ENCODE results near the gene SNX30.

SNX30 gene

DNA sequence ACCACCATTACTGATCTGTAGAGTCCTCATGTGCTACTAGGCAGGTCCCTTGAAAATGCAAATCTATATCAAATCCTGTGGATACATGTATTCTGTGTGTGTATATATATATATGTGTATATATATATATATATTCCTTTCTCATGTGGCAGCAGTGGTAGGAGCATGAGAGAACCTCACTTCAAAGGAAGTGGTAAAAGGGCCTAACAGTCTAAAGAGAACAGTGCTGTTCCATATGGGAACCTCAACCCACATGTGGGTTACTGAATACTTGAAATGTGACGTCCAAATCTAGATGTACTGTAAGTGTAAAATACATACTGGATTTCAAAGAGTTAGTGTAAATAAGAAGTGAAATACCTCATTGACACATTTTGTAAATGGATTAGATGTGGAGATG, 134.8 kb downstream of the SNX30 start:
- no peak for DNase-seq (ENCODE audit: low read depth)

DNA sequence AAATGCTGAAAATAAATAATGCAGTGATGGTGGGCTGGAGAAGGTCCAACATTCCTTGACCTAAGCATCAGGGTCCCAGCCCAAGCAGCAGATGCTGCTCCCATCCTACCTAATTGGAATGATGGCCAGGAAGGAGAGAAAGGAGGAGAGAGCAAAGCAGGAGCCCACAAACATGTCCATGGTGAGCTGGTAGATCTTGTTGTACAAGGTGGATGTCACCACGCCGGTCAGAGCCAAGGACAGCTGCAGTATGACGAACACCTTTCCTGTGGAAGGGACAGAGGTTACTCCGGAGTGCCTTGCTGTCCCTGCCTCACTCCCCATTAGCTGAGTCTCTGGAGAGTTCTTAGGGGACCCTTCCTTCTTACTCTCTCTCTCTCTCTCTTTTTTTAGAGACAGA, 135.8 kb downstream of the SNX30 start:
- no peak for DNase-seq (ENCODE audit: low read depth)

DNA sequence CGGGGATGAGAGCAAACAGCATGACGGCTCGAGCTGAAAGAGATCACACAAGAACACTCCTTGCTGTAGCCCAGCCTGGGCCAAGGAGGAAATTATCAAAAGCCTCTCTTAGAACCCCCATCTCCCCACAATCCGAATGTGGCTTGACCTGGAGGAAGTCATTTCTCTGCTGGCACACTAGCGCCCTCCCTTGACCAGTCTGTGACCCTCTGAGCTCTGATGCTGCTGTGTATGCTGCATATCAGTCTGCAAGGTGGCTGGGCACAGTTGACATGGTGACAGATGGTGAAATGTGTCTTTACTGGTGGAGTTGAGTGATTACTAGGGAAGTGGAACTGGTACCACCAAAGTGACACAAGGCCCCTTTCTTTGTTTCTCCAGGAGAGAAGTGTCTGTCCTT, 136.8 kb downstream of the SNX30 start:
- no peak for DNase-seq (ENCODE audit: low read depth)

DNA sequence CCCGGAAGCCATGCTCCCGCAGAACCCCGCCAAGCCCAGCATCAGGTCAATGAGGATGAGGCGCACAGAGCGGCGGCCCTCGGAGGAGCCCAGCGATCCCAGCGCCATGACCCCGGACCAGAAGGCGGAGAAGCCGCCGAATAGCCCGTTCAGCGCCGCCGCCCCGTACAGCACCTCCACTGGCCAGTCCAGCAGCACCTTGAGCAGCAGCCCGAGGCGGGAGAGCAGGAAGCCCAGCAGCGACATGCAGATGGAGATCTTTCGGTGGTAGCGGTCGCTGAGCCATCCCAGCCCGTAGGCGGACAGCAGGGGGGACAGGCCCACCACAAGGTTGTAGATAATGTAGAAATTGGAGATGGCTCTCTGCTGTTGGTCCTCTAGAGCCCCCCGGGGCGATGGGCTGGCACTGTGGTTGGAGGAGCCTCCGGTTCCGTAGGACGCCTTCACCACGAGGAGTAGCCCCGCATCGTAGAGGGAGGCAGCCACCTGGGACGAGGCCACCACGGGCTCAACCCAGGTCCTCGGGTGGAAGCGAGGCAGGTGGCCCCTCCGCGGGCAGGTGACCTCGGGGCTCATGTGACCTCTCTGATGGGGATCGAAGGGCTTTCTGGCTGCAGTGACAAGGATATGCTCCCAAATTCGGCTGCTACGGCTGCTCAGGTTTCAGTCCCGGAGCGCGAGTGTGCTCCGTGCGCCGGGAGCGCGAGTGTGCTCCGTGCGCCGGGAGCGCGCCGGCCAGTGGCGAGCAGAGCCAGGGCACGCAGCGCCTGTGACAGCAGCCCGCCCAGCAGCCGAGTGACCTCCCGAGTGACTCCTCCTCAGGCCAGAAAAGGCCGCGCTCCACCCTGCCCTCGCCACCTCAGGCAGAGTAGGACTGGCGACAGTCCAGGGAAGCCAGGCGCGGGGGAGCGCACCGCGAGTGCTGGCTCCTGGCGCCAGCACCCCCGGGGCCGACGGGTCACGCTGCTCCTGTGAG, 139.8 kb downstream of the SNX30 start, which contains the start of gene SLC46A2:
TSS of gene SLC46A2 (minus strand) at position 771 of the 976 bp plus-strand sequence. CDS start at position 576, 195 bp downstream.
- DNase-seq (ENCODE audit: low read depth), result no peak

DNA sequence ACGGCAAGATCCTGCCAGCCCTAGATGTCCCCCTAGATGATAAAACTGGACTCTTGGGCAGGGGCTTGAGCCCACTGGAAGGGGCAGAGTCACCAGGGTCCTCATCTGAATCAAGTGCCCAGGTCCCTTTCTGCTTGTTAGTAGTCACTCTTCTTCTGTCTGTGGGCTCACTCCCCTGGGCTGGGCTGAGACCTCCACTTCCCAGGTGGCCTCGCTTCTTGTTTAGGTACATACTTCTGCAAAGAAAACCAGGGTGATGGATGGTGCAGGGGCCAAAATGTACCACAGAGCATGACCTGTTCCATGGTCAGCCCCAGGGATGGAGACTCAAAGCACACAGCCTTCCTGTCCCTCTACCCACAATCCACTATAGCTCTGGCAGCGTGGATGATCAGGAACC, 141.0 kb downstream of the SNX30 start:
- DNase-seq (ENCODE audit: low read depth), result no peak

DNA sequence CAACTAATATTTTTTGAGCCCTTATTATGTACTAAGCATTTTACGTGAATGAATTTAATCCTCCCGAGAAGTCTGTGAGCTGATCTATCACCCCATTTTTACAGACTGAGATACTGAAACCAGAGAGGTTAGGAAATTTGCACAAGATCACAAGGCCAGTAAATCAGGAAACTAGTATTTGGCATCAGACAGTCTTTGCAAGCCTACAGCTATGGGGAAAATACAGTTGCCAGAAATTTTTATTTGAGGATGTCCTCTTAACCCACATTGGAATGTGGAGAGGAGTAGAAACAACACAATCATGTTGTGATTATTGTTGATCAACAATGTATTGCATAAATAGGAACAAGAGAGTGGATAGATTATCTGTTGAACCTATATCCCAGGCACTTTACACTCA, 142.4 kb downstream of the SNX30 start:
- DNase-seq (ENCODE audit: low read depth), result no peak

DNA sequence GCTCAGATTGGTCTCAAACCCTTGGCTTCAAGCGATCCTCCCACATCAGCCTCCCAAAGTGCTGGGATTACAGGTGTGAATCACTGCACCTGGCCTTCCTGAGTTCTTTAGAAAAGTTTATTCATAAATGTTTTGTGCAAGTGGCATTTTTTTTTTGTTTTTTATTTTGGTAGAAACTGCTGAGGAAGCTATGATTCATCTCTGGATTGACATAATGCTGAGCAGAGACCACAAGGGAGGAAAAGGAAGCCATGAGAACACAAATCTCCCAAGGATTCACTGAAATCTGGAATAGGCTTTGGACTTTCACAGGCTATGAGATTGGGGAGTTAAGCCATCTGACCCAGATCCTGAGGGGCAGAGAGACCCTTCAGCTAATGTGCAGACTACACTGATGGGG, 143.5 kb downstream of the SNX30 start:
- no peak for DNase-seq (ENCODE audit: low read depth)

DNA sequence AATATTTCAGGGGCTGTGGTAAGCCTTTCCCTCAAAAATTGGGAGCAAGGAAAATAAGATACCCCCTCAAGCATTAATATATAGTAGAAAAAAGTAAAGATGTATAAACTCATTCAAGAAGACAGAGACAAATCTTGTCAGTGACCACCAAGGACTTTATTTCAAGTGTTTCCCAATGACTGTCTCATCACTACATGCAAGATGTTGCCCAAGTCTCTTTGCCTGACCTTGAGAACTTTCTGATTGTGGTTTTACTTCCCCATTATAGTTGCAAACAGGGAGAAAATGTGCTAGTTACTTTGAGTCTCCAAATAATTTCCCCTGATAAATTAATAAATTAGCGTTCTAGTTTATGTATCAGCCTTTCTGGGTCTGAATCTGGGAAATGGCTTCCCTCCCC, 144.1 kb downstream of the SNX30 start:
- DNase-seq (ENCODE audit: low read depth), result no peak

DNA sequence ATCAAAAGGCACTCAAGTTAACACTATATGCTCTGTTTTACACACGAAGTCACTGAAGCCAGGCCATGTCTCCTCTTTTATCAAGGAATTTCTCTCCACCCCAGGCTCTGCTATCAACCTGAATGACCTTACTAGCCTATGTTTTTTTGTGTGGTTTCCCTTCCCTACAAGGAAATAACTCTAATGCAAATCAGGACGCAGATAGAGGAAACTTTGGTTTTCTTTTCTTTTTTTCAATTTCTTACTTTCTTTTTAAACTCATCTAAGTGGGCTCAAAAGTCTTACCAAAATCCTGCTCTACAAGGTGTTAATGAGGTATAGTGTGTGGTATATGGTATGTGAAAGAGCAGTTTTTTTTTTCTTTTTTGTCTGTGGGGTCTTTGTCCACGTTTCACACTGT, 145.6 kb downstream of the SNX30 start:
- no peak for DNase-seq (ENCODE audit: low read depth)

DNA sequence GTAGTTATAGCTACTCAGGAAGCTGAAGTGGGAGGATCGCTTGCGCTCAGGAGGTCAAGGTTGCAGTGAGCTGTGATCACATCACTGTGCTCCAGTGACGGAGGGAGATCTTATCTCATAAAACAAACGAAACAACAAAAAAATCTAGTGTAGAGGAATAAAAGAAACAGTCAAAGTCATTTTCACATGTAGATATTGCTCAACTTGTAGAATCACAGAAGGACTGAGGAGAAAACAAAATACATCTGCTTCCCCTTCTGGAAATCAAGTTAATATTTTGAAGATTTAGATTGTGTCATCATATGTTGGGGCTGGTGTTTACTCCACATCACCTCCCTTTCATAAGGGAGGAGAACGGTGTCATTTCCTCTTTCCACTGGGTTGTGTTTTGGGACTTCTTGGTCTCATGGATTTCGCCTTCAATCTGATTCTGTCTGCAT, 148.3 kb downstream of the SNX30 start:
- DNase-seq (ENCODE audit: low read depth), result no peak

DNA sequence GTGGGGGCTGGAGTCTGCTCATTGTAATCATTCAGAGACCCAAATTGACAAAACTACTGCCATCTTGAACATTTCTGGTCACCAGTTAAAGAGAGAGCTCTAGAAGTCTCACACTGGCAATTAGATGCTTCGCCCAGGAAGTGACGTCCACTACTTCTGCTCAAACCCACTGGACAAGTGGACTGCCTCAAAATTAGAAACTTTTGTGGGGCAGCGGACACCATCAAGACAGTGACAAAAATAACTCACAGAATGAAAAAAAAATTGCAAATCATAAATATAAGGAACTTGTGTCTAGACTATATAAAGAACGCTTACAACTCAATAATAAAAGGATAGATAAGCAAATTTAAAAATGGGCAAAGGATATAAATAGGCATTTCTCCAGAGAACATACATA, 149.9 kb downstream of the SNX30 start:
- DNase-seq (ENCODE audit: low read depth), result no peak

DNA sequence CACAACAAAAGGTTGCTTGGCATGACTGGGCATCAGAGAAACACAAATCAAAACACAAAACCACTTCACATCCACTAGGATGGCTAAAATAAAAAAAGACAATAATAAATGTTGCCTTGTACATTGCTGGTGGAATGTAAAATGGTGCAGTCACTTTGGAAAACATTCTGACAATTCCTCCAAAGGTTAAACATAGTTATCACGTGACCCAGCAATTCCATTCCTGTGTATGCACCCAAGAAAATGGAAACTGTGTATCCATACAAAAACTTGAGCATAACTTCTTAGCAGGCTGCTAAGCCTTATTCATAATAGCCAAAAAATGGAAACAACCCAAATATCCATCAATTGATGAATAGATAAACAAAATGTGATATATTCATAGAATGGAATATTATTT, 150.3 kb downstream of the SNX30 start:
- no peak for DNase-seq (ENCODE audit: low read depth)

DNA sequence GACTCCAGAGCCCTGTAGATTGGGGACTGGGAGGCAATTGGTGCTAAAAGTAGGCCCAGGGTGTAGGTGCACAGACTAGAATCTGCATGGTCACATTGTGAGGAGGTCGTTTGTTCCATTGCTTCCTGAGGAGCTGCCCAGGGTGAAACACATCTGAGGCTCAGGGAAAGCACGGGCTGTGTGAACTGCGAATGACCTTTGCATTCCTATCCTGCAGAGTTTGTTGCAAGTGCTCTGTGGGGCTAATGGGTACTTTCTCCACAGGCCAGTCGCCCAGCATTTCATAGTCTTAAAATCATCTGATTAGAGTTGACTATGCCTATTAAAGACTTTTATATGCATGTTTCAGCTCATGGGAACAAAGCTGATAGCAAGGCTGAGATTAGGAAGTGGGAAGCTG, 154.5 kb downstream of the SNX30 start:
- no peak for DNase-seq (ENCODE audit: low read depth)

DNA sequence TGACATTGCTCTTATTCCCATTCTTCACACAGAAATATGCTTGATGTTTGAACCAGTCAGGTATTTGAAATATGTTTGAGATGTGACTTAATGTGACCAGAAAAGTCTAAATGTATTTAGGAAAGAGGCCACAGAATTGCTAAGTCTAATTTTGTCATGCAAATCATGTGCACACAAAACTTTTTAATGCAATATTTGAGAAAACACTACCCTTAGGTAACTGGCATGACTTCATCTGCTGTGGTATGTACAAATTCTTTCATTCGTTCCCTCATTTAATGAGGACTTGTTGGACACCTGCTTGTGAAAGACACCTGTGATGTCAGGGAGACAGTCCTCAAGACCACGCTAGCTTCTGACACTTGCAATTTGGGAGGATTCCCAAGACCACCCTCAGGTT, 161.2 kb downstream of the SNX30 start:
- no peak for DNase-seq (ENCODE audit: low read depth)

DNA sequence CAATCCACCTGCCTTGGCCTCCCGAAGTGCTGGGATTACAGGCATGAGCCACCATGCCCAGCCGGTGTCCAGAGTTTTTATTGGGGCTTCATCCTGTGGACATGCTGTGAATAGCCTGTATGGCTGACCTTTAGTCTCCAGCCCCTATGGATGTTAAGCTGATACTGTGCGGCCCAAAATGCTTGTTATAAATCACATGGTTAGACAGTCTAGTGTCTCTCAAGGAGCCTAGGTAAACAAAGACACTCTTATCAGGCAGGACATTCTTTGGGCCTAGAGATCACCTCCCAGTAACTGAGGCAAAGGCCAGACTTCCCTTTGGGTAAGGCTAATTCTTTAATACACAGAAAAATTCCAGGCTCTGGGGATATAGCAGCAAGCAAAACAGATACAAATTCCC, 162.1 kb downstream of the SNX30 start:
- DNase-seq (ENCODE audit: low read depth), result no peak

DNA sequence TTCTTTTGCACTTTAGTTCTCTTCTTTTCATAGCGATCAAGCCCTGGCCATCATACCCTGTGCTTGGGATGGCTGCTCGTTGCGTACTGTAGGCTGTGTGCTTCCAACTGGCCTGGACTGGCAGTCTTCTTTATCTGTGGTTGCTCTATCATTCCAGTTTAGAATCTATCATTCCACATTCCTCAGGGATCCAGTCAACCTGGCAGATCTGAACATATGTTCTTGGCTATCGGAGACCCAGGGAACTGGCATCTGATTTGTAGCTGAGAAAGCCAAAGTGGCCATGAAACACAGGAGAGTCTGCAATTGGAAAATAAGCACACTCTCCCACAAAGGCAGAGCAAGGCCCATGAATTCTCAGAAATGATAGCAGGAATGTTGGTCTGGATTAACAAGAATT, 162.8 kb downstream of the SNX30 start:
- DNase-seq (ENCODE audit: low read depth), result no peak

DNA sequence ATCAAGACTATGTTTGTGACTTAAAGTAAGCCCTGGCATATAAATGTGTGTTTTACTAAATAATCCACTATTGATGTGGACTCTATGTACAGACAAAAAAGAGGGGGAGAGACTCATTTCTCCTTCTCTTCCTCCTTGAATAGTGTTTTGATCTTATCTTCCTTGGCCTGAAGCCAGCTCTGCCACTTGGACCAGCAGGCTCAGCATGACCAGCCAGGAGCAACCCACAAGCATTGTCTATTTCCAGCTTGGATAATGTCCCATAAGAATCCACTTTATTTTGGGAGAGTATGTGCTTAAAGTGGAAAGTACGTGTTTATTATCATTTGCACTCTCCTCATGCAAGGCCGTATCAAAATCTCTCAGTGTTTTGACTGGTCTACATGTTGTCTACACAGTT, 164.0 kb downstream of the SNX30 start:
- DNase-seq (ENCODE audit: low read depth), result no peak

DNA sequence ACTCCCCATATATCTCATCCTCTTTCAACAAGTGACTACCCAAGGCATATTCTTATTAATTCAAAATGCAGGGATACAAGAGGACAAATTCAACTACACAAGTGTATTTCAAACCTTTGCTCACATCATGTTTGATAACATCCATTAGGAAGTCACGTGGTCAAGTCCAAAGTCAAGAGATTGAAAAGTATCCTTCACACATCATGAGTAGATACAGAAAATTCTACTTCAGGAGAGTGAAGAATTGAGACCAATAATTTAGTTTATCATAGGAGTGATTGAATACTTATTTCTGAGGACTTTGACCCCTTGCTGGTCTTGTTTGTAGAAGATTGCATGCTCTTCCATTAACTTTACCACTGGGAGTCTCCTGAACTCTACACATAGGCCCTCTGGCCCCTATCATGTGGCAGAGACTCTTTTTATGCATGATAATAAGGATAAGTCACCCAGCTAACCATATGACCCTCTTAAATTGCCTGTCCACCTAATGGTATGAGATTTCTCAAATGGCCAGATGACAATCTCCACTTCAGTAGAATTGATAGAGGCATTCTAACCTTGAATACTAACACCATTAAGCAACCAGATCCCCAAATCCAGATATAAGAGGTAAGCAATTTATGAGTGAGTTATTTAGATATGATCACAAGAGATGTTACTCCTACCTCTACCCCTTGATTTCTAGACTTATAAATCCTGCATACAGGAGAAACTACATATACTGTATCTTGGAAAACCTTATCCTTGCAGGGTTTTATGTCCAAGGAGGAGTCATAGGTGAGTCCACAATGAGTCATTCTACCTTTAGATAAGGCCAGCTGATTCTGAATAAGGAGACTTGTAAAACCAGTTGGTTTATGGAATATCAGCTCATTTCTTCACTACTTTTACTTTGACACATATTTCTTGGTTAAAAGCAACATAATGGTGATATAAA, 166.8 kb downstream of the SNX30 start:
- DNase-seq (ENCODE audit: low read depth), result no peak

DNA sequence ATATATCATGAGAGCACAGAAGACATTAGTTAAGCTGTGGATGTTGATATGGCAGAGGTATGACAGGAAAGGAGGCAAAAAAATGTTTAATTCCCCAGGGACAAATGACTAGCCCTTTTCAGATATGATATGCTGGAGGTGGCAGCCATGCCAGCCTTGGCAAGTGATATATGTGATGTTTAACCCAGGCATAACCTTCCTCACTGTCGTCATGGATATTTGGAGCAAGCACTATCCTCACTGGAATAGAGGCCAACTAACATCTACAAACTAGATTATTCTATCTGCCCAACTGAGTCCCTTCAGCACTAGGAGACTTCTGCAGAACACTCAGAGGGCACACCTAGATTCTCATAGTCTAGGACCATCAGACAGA, 167.4 kb downstream of the SNX30 start:
- no peak for DNase-seq (ENCODE audit: low read depth)

DNA sequence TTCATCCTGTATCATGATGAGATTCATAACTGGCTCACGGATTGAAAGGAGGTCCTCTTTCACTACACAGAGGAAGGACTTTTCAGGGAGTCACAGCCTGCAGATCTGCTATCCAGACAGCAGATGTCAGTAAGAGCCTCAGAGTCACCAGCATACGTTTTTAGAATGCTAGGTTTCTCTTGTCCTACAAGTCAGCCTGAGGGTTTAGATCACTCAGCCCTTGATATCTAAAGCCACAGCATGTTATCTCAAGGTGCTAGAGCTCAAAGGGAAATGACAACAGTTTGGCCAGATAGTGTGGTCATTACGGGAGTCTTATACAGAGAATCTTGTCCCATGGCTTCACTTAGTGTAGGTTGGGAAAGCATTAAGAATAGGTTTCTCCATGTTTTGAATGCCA, 171.0 kb downstream of the SNX30 start:
- DNase-seq (ENCODE audit: low read depth), result no peak

Data from activated T-cell treated with anti-CD3 and anti-CD28 coated beads for 48 hours (primary cell).